GM18868 (cell line): ENCODE results near the gene PCDHB6.
"Not testable (repeated sequence)": the region's sequence is repeated elsewhere in the genome, so short reads cannot be mapped to it uniquely, and the experiment has no call there.

Experiments
- ATAC-seq: cut with Tn5 transposase; IDR thresholded peaks from one replicate; pipeline ENCODE4 v1.9.1; 2021; ENCODE audit warnings: mild to moderate bottlenecking, moderate library complexity; ENCODE audit not compliant: unreplicated experiment

PCDHB6 gene

GRCh38 chr5:141201646-141202045 is 51.8 kb downstream of the PCDHB6 start:
- not testable (repeated sequence) for ATAC-seq
